GM21447 (cell line): ENCODE results near the gene ORM1.
"Not testable (repeated sequence)": the region's sequence is repeated elsewhere in the genome, so short reads cannot be mapped to it uniquely, and the experiment has no call there.

Experiments used
- ATAC-seq: cut with Tn5 transposase; IDR thresholded peaks from one replicate; pipeline ENCODE4 v1.9.1; 2021; ENCODE audit not compliant: unreplicated experiment

Gene ORM1

DNA sequence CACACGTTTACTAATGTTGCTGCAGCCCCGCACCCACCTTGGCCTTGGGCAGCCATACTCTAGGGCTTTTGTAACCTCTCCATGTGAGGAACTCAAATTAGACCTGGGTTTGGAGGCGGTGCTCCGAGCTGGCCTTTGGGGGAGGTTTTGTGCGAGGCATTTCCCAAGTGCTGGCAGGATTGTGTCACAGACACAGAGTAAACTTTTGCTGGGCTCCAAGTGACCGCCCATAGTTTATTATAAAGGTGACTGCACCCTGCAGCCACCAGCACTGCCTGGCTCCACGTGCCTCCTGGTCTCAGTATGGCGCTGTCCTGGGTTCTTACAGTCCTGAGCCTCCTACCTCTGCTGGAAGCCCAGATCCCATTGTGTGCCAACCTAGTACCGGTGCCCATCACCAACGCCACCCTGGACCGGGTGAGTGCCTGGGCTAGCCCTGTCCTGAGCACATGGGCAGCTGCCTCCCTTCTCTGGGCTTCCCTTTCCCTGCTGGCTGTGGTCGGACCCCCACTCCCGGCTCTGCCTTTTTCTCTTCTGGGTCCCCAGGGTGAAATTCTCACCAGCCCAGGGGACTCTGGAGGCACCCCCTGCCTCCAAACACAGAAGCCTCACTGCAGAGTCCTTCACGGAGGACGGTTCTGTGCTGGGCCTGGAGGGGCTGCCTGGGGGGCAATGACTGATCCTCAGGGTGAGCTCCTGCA lies at the start of gene ORM1:
TSS of gene ORM1 (plus strand) at position 268 of the 701 bp plus-strand sequence. CDS start at position 304, 36 bp downstream.
- not testable (repeated sequence) for ATAC-seq

DNA sequence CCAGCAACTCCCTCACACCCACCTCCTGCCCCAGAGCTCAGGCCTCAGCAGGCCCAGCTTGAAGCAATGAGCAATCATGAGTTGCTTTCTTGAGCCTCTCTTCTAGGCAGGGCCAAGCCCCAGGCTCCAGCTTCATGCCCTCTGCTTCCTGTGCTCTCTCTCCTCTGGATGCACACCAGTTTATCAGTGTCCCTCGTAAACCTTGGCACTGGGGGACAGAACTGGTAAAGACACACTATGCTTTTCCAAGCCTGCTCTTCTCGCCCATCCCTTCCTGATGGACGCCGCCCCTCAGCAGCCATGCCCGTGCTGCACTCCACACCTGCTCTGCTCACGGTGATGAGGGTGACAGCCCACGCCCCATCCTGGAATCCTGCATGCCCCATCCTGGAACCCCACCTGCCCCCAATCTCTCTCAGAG lies 49.4 kb upstream of the ORM1 start:
- ATAC-seq, result no peak

DNA sequence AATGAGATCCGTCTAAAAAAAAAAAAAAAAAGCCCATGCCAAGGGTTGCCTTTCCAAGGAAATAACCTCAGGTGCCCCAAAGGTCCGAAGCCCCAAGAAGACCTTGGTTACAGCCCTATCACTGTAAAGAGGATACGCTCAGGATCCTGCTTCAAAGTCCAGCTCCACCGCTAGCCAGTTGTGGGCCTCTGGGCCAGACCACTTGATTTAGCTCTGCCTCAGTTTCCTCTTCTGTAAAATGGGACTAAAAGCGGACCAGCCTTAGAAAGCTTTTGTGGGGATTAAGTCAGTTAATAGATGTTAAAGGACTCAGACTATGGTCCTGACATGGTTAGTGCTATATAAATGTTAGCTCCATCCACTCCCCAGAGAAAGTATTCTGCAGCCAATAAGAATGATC lies 48.7 kb upstream of the ORM1 start:
- ATAC-seq, result no peak

GRCh38 chr9:114275246-114276004 lies 47.5 kb upstream of the ORM1 start:
- ATAC-seq, result no peak

- no peak for ATAC-seq
These were observed 45.7 kb upstream of the ORM1 start for GRCh38 chr9:114276908-114277821.

GRCh38 chr9:114278356-114278755 lies 44.5 kb upstream of the ORM1 start:
- ATAC-seq, result no peak

DNA sequence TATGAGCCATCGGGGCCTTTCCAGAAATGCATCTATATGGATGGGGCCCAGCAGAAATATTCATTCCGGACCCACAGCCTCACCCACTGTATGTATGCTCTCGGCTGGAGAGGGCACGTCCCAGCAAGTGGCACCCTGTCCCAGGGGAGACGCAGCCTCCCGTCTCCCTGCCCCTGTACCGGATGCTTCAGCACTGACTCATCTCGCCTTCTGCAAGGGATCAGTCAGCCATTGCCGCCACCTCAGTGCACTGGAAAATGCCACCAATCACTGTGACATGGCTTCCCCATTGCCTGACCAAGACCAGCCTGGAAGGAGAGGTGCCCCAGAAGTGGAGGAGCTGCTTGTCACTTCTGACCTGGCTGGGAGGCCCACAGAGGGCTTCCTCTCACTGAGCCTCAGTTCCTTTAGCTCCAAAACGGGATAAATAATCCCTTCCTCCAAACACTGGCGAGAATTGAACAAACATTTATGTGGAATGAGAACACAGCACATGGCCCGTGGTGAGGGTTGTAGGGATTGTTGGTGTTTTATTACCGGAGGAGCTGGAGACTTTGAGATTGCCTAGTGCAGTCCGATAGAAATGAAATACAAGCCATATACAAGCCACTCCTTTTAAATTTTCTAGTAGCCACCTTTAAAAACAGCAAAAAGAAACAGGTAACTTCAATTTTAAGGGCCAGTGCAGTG lies 43.9 kb upstream of the ORM1 start:
- ATAC-seq, result no peak

DNA sequence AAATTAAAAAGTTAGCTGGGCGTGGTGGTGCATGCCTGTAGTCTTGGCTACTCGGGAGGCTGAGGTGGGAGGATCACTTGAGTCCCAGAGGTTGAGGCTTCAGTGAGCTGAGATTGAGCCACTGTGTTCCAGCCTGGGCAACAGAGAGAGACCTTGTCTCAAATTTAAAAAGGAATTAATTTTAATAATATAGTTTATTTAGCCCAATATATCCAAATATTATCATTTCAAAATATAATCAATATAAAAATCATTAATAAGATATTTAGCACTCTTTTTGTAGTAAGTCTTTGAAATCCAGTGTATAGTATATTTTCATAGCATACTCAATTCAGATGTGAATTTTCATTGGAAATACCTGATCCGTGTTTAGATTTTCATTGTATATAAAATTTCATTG lies 43.2 kb upstream of the ORM1 start:
- ATAC-seq, result no peak

DNA sequence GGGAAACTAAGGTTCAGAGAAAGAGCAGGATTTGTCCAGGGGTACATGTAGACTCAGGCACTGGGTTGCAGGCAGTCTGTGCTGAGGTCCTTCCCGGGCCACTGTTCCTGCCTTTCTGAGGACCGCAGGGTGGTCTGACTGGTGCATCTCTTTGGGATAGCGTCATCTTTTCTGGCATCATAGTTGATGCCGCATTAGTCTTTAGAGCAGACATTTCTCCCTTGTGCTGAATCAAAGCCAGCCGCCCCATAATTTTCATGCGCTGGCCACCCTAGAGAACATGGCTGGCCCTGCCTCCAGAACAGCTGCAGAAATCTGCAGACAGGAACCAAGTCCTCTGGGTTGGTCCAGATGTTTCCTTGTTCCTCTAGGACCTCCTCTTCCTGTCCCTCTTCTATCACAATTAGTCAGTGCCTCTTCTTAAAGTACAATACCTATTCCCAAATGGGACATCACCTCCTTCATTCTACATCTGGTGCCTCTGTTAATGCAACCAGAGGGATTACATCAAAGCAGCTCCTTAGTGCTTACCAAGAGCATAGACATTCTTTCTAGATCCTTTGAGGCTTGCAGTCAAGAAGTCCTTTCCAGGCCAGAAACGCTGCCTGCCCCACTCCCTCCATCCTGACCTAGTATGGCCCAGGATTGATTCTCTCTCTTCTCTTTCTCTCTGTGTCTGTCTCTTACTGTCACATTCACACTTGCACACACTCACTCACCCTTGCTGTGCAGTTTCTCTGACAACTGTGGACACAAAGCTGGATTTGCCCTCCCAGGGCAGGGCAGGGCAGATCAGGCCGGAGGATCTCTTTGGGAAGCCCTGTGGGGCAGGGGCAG lies 42.0 kb upstream of the ORM1 start:
- no peak for ATAC-seq

DNA sequence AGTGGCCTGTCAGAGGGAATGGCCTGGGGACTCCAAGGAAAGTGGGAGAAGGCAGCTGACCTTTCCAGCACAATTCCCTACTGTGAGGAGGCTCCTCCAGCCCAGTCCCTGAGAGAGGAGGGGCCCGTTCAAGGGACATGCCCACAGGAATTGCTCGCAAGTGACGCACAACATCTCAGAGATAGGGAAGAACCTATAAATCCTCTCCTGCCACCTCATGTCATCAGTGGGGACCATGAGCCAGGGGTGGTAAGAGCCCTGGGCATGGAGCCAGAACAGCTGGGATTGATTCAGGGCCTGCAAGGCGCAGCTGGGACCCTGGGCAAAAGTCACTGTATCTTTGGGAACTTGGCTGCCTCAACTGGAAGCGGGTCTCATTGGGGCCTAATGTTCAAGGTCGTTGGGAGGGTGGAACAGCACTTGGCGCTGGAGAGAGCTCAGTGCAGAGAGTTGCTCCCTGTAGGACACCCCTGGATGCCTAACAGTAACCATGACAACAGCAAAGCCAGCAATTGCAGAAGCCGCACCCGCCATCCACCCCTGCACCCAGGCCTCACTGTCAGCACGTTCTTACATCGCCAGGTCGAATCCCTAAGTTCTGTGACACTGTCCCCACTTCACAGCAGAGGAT lies 41.3 kb upstream of the ORM1 start:
- no peak for ATAC-seq

DNA sequence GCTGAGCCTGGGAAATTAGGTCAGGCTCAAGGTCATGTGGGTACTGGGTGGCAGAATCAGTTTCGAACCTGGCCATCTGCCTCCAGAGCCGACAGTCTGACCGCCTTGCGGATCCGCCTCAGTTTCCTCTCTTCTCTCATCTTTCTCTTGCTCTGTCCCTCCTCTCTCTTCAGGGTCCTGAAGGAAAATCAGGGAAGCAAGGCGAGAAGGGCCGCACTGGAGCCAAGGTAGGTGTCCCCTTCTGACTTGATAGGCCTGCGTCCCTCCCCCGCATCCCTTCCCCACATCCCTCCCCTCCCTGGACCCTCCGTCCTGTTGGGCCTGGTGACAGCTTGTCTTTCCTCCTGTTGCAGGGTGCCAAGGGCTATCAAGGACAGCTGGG lies 40.8 kb upstream of the ORM1 start:
- no peak for ATAC-seq

- ATAC-seq, result no peak
These were observed 40.4 kb upstream of the ORM1 start for GRCh38 chr9:114282507-114282906.

GRCh38 chr9:114282926-114283325 lies 40.0 kb upstream of the ORM1 start:
- ATAC-seq, result no peak

- ATAC-seq, result no peak
These were observed 39.3 kb upstream of the ORM1 start for GRCh38 chr9:114283551-114284111.

GRCh38 chr9:114284316-114285060 lies 38.4 kb upstream of the ORM1 start:
- no peak for ATAC-seq

DNA sequence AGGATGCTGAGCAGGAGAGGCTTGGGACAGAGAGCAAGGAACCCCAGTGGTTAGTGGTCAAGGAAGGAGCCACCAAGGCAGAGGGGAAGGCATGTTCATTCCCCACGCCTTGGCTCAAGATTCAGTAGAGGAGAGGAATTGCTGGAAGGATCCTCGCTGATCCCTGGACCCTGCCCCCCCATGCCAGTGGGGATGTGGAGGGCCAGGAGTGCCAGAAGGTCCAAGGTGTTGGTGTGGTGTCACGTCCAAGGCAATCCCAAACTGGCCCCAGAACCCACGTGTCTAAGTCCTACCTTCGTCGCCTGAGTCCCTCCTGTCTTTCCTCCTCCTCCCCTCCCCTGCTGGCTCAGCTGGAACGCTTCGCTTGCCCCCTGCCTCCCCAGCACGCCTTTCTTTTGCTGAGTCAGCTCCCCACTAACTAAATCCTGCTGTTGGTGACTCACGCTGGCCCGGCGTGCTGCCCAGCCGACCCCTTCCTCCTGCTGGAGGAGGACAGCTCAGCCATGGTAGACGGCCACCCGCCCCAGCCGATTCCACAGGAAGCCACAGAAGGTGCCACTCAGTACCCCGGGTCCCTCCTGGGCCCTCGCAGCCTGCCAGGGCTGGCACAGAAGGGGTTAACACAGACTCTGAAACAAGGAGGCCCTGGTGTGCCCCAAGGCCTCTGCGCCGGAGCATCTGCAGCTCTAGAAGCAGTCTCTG lies 37.6 kb upstream of the ORM1 start:
- no peak for ATAC-seq

DNA sequence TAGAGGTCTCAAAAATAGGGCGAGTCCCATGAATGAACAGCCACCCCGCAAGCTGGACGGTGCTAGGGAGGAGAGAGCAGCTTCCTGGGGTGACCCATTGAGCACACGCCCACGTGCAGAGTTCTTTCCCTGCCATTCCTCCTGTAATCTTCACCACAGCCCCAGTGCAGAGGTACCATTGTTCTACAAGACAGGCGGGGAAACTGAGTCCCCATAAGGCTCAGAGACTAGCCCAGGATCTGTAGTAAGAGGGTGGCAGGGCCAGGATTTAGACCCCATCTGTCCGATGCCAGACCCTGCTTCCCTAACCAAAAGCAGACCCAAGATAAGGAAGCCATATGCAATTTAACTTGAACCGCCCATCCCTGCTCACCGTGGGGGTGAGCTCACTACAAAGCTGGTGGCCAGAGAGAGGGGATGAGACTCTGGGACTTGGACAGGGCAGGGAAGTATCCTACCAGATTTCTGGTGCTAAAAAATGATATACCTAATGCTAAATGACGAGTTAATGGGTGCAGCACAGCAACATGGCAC lies 36.7 kb upstream of the ORM1 start:
- no peak for ATAC-seq
